Measurements from ENCODE around the gene EEF1A1.

GRCh38 chr6:73516514-73517489, 4.0 kb downstream of the EEF1A1 start:
- TF ChIP-seq GATA2 (IDR thresholded peaks at IDR 0.05; ENCODE audit: low read depth, low read length) (no peak), GATA3 (IDR thresholded peaks at IDR 0.05; ENCODE audit: low read depth, low read length) (no peak)
